ENCODE measurements around the gene MIXL1.
A peak's percentile ranks its signal among the peaks of the same experiment; 100 is the strongest.

Gene MIXL1

GRCh38 chr1:226223157-226223785 is at the start of gene MIXL1:
MIXL1 (plus strand) TSS chr1:226223664; CDS start chr1:226223682, 18 bp downstream.
- DNase-seq (ENCODE audit: low read depth): no peak
- TF ChIP-seq, protein P1, sequence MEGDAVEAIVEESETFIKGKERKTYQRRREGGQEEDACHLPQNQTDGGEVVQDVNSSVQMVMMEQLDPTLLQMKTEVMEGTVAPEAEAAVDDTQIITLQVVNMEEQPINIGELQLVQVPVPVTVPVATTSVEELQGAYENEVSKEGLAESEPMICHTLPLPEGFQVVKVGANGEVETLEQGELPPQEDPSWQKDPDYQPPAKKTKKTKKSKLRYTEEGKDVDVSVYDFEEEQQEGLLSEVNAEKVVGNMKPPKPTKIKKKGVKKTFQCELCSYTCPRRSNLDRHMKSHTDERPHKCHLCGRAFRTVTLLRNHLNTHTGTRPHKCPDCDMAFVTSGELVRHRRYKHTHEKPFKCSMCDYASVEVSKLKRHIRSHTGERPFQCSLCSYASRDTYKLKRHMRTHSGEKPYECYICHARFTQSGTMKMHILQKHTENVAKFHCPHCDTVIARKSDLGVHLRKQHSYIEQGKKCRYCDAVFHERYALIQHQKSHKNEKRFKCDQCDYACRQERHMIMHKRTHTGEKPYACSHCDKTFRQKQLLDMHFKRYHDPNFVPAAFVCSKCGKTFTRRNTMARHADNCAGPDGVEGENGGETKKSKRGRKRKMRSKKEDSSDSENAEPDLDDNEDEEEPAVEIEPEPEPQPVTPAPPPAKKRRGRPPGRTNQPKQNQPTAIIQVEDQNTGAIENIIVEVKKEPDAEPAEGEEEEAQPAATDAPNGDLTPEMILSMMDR (conservative IDR thresholded peaks at IDR 0.05; ENCODE audit: low read depth, low read length): no peak
- peak within 1 kb of the TSS; percentile 56 for H3K4me3 ChIP-seq (ENCODE audit: low read depth, low read length)

DNA sequence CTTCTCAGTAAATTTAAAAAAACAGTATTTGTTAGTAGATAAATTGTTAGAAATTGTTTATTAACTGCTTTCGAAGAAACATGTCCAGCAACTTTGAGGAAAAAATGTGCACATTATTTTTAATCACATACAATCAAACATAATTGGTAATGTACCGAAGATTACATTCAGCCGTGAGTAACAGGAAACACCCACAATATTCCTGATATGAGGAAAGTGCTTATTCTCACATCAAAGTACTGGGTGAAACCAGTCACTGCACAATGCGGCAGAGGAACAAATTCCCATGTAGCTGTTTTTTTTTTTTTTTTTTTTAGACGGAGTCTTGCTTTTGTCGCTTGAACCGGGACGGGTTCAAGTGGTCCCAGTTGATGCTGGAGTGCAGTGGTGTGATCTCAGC is 46.6 kb upstream of the MIXL1 start:
- no peak for DNase-seq (ENCODE audit: low read depth)
- TF ChIP-seq, protein P1 (conservative IDR thresholded peaks at IDR 0.05; ENCODE audit: low read depth, low read length): no peak

GRCh38 chr1:226181996-226182714 is 41.3 kb upstream of the MIXL1 start:
- no peak overlapping the region for H3K4me3 ChIP-seq (ENCODE audit: low read depth, low read length)
- TF ChIP-seq, protein P1 (conservative IDR thresholded peaks at IDR 0.05; ENCODE audit: low read depth, low read length): peak; percentile 60
- peak; percentile 73 for DNase-seq (ENCODE audit: low read depth)

More for the DNA sequence above, 46.6 kb upstream of the MIXL1 start:
- H3K4me3 ChIP-seq (ENCODE audit: low read depth, low read length): no peak overlapping the region

DNA sequence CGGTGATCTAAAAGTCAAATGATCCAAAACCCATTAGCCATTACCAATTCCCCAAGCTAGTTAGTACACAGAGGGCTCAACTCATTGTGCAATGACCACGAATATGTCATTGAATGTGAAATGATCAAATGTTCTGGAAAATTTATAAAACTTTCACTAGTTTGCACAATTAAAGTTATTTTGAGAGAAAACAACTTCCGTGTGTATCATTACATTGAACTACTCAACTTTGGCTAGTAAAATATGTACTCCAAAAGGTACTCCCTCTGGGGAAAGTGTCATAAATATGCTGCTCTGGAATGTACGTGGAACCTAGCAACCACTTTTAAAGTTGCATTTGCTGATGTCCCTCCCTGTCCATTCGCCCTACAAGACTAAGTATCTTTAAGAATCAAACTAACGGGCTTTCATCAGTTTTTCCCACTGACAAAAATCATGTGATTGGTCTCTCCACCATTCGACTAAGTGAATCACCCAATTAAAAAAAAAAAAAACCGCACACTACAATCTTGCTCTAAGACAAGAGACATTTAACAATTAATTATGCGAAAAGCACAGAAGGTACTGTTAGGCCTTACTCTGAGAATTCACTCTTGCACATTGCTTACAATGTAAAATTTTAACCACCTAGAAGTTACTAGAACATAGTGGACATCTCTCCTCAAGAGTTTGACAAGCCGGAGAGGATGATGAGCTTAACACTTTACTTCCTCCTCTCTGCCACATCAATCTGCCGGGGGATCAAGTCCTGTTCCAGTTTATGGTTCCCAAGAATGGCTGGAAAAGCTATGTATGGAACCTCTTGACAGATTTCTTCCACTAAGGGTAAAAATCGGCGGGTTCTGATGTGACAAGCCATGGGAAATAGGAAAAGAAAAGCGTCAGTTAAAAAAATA is 38.1 kb upstream of the MIXL1 start:
- peak overlapping the region; percentile 94 for H3K4me3 ChIP-seq (ENCODE audit: low read depth, low read length)
- DNase-seq (ENCODE audit: low read depth): peak; percentile 54
- TF ChIP-seq, protein P1 (conservative IDR thresholded peaks at IDR 0.05; ENCODE audit: low read depth, low read length): no peak

GRCh38 chr1:226186124-226187018 is 37.1 kb upstream of the MIXL1 start, which contains the start of gene ACBD3:
ACBD3 (minus strand) TSS chr1:226186741; CDS start chr1:226186675, 66 bp downstream.
- peak; percentile 87 for DNase-seq (ENCODE audit: low read depth)
- TF ChIP-seq, protein P1 (conservative IDR thresholded peaks at IDR 0.05; ENCODE audit: low read depth, low read length): peak; percentile 19
- peak within 1 kb of the TSS; percentile 94 for H3K4me3 ChIP-seq (ENCODE audit: low read depth, low read length)

DNA sequence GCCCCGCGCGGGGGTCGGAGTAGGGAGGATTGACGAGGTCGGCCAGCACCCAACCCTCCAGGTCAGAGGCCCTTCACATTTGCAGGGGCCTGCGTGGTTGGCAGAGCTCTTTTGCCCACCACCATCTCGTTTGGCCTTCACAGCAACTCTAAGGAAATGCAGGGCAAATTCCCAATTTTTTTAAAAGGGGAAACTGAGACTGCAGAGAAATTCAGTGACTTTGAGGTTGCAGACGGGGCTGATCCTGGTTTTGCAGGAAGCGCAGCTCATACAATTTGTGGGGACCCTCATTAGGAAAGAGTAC is 36.5 kb upstream of the MIXL1 start:
- H3K4me3 ChIP-seq (ENCODE audit: low read depth, low read length): peak overlapping the region; percentile 94
- TF ChIP-seq, protein P1 (conservative IDR thresholded peaks at IDR 0.05; ENCODE audit: low read depth, low read length): no peak
- DNase-seq (ENCODE audit: low read depth): no peak

Data from choroid plexus epithelial cell (primary cell).